ENCODE results near the gene CDHR5.

CDHR5 gene

DNA sequence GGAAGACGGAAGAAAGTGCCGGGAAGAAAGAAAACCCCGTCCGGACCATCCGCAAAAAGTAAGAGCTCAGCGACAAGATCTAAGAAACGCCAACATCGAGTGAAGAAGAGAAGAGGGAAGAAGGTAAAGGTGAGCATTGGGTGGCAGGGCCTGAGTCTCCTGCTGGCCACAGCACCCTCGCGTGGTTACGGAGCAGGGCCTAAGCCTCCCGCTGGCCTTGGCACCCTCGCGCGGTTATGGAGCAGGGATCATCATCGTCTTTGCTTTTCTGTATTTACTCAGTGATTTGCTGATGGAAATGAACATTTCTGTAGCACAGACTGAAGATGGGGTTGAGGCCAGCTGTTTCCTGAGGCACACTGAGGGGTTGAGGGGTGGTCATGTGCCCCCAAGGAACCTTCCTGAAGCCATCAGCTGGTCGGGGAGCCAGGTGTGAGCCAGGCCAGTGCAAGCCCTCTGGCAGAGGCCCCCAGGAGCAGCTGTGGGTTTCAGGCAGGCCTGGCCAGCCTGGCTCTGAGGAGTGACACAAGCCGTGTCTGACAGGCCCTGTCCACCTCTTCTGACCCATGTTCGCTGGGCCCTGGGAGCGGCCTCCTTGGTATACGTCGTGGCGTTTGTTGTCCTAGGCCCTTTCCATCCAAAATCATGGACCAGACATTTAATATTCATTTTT is 23.0 kb downstream of the CDHR5 start:
- TF ChIP-seq, protein P1, sequence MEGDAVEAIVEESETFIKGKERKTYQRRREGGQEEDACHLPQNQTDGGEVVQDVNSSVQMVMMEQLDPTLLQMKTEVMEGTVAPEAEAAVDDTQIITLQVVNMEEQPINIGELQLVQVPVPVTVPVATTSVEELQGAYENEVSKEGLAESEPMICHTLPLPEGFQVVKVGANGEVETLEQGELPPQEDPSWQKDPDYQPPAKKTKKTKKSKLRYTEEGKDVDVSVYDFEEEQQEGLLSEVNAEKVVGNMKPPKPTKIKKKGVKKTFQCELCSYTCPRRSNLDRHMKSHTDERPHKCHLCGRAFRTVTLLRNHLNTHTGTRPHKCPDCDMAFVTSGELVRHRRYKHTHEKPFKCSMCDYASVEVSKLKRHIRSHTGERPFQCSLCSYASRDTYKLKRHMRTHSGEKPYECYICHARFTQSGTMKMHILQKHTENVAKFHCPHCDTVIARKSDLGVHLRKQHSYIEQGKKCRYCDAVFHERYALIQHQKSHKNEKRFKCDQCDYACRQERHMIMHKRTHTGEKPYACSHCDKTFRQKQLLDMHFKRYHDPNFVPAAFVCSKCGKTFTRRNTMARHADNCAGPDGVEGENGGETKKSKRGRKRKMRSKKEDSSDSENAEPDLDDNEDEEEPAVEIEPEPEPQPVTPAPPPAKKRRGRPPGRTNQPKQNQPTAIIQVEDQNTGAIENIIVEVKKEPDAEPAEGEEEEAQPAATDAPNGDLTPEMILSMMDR (IDR thresholded peaks at IDR 0.05; ENCODE audit: low read length, missing control alignments): no peak
- no peak overlapping the region for H3K4me3 ChIP-seq (replicated peaks; ENCODE audit: low read depth, low read length)
- no peak for DNase-seq (ENCODE audit: low read depth)

DNA sequence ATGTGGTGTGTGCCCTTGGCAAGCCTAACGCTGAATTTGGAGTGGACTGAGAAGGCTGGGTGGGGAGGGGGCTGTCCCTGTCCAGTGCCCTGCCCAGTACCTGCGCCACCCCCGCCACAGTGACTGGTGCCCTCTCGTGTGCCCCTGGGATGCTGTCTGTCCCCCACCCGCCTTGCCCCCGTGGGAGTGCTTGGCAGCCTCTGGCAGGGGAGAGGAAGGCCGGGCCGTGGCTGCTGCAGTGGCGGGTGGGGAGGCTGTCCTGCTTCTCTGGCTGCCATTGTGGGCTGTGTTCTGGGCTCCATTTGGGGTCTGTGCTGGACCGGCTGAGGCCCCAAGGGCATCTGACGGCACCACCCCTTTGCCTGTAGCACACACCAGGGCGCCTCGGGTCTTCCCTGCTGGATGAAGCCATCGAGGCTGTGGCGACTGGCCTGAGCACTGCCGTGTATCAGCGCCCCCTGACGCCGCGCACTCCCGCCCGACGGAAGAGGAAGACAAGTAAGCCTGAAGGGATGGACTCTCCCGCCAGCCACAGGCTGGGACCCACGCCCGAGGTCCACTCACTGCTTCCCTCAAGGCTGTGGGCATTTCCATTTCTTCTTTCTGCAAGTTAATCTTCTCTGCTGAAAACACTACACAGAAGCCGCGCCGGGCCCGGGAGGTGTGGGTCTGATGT is 26.6 kb downstream of the CDHR5 start:
- H3K4me3 ChIP-seq (replicated peaks; ENCODE audit: low read depth, low read length): no peak overlapping the region
- no peak for DNase-seq (ENCODE audit: low read depth)
- TF ChIP-seq, protein P1 (IDR thresholded peaks at IDR 0.05; ENCODE audit: low read length, missing control alignments): no peak

DNA sequence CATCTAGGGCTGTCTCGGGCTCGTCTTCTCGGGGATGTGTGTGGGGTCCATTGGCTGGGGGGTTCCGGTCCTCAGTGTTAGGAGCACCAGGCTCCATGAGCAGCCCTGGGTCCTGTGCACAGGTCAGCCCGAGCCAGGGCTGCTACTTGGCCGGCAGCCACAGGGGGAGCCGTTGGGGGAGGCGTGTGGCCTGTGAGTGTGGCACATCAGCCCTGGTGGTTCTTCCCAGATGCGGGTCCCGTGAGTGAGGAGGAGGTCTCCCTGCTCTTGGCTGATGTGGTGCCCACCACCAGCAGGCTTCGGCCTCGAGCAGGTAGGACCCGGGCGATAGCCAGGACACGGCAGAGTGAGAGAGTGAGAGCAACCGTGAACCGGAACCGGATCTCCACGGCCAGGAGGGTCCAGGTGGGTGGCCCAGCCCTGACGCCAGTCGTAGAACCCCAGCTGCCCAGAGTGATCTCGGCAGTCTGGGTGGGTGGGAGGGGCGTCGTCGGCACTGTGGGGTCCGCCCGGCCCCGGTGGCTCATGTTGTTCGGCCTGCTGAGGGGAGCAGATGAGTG is 27.5 kb downstream of the CDHR5 start:
- no peak overlapping the region for H3K4me3 ChIP-seq (replicated peaks; ENCODE audit: low read depth, low read length)
- DNase-seq (ENCODE audit: low read depth): no peak
- TF ChIP-seq, protein P1 (IDR thresholded peaks at IDR 0.05; ENCODE audit: low read length, missing control alignments): no peak

DNA sequence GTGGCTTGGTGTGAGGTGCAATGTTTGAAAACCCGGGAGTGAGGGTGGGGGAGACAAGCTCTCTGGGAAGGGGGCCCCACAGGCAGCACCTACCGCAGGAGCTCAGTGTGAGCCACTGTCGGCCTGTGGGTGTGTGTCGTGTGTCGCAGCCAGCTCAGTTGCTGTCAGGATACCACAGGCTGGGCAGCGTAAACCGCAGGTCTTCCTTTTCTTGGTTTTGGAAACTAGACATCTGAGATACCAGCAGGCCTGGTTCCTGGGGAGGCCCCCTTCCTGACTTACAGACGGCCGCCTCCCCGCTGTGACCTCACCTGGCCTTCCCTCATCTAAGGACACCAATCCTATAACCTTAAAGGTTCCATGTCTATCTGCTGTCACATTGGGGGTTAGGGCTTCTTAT is 28.4 kb downstream of the CDHR5 start:
- TF ChIP-seq, protein P1 (IDR thresholded peaks at IDR 0.05; ENCODE audit: low read length, missing control alignments): no peak
- DNase-seq (ENCODE audit: low read depth): no peak
- H3K4me3 ChIP-seq (replicated peaks; ENCODE audit: low read depth, low read length): no peak overlapping the region

DNA sequence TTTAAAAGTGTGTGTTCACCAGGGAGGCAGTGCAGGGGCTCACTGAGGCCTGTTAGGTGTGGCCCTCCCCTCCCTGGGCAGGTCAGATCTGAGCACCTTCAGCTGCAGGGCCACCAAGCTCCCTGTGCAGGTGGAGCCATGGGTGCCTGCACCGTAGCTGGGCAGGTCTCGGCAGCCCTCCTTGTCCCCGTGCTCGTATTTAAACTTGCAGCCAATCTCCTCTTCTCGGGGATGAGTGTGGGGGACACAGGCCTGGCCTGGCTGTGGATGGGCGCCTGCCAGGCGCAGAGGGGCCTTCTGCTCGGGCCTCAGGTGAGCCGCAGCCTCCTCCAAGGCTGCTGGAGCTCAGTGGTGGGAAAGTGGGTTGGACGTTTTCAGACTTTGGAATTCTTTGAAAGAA is 29.4 kb downstream of the CDHR5 start:
- H3K4me3 ChIP-seq (replicated peaks; ENCODE audit: low read depth, low read length): no peak overlapping the region
- no peak for DNase-seq (ENCODE audit: low read depth)
- TF ChIP-seq, protein P1 (IDR thresholded peaks at IDR 0.05; ENCODE audit: low read length, missing control alignments): no peak

DNA sequence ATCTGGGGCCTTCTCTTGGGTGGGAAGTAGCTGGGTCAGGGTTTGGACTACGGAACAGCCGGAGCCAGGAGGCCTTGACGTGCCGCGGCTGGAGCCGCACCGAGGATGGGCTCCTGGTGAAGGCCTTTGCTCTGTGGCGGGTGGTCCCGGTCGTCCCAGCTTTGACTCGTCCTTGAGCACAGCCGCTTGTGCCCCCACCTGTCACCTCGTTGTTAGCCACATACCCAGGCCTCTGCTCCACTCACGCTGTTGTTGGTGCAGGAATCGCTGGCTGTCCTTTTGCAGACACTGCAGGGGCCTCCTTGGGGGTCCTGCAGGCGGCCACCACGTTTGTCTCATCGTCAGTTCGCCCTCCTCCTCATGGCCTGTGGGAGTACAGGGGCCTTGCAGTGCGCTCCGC is 31.4 kb downstream of the CDHR5 start:
- DNase-seq (ENCODE audit: low read depth): no peak
- no peak overlapping the region for H3K4me3 ChIP-seq (replicated peaks; ENCODE audit: low read depth, low read length)
- TF ChIP-seq, protein P1 (IDR thresholded peaks at IDR 0.05; ENCODE audit: low read length, missing control alignments): no peak
